ENCODE data around the gene RFX1. TPM values are rescaled to one million over a fixed set of nuclear protein-coding genes. Genes with fewer than 3 reads are reported as not detected.
"Not testable (repeated sequence)": the region's sequence is repeated elsewhere in the genome, so short reads cannot be mapped to it uniquely, and the experiment has no call there.

RFX1 gene
- total RNA-seq, 1 experiment from 2014 or later, result 3.3 TPM

DNA sequence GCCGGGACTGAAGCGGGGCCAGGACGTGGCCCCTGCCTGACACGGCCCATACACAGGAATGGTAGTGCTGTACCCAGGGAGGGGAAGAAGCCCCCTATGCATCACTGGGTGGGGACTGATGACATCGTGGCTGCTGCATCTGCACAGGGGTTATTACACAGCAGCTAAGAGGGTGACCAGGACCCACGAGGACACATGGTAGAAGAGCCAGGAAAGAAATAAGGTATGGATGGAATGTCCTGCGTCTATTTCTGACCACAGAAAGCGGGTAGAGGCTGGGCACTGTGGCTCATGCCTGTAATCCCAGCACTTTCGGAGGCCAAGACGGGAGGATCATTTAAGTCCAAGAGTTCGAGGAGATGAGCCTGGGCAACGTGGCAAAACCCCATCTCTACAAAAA lies 29.7 kb downstream of the RFX1 start:
- no peak for DNase-seq
- no peaks in the 10 kb centered on the region for H3K9me3 ChIP-seq
- no peaks in the 10 kb centered on the region for H3K27me3 ChIP-seq

DNA sequence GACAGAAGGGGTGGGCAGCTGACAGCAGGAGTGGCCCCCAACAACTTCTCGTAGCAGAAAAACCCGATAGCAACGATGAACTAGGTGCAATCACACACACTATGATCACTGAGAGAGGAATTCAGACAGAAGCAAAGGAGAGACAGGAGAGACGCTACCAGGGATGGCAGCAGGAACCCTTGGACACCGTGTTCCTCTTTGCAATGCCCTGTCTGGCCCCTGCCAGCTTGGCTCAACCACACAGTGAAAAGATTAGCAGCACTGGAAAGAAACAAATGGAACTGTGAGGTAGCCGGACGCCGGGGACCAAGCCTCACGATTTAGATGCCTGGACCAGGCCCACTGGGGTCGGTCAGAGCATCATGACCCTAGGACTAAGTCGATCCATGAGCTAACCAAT lies 30.2 kb downstream of the RFX1 start:
- Histone ChIP-seq H3K36me3 (peaks cover 5% of the 10 kb centered on the region), H3K27me3 (no peaks in the 10 kb centered on the region), H3K9me3 (no peaks in the 10 kb centered on the region), H3K4me3 (no peak overlapping the region)
- no peak for DNase-seq

More for the DNA sequence above, 29.7 kb downstream of the RFX1 start:
- Histone ChIP-seq H3K4me3 (no peak overlapping the region), H3K36me3 (peaks cover 5% of the 10 kb centered on the region)

DNA sequence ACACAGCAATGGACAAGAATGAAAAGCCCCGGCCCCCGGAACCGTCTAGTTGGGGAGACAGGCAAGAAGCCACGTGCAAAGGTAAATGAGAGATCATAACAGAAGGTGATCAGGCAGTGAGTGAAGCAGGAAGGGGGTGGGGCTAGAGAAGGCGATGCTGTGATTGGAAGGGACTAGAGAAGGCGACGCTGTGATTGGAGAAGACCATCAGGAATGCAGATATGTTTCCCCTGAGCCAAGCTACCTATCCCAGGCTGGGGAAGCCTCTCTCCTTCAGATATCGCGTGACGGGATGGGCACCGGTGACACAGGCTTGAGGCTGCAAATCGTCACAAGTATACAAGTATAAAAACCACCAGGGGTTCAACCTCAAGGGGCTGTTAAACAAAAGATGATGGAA lies 32.0 kb downstream of the RFX1 start:
- no peak for DNase-seq
- H3K9me3 ChIP-seq, result no peaks in the 10 kb centered on the region

DNA sequence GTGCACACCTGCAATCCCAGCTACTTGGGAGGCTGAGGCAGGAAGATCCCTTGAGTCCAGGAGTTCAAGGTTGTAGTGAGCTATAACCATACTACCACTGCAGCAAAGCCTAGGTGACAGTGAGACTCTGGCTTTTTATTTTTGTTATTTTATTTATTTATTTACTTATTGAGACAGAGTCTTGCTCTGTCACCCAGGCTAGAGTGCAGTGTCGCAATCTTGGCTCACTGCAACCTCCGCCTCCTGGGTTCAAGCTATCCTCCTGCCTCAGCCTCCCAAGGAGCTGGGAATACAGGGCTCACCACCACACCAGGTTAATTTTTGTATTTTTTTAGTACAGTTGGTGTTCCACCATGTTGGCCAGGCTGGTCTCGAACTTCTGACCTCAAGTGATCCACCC lies 32.6 kb downstream of the RFX1 start:
- DNase-seq, H3K36me3 ChIP-seq, H3K9me3 ChIP-seq, H3K27me3 ChIP-seq, H3K4me3 ChIP-seq: not testable (repeated sequence)

More for the DNA sequence above, 32.0 kb downstream of the RFX1 start:
- Histone ChIP-seq H3K36me3 (peaks cover 5% of the 10 kb centered on the region), H3K27me3 (no peaks in the 10 kb centered on the region), H3K4me3 (no peak overlapping the region)

DNA sequence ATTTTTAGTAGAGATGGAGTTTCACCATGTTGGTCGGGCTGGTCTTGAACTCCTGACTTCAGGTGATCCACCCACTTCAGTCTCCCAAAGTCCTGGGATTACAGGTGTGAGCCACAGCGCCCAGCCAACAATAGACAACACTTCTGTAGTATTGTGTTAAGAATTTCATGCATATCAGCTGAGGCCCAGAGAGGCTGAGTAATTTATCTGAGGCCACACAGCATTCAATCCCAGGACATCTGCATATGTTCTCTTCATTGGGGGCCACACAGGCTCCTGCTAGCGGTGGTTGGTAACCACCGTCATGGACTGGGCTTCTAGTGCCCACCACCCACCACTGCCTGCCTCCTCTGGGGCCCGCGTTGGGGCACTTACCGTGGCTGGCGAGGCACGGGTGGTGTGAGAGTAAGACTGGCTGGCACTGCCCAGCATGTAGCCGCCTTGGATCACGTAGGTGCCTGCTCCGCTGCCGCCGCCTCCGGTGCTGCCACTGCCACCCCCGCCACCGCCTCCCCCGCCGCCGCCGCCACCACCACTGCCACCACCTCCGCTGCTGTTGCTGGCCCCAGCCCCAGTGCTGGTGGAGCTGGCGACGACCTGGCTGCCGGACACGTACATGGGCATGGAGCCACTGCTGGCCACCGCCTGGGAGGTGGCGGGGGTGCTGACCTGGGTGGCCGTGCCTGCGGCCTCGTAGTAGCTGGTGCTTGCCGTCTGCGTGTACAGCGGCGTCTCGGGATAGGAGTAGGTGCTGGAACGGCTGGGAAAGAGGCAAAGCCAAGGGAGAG lies 33.6 kb downstream of the RFX1 start:
- H3K4me3 ChIP-seq, result no peak overlapping the region
- peaks cover 9% of the 10 kb centered on the region for H3K36me3 ChIP-seq
- no peak for DNase-seq
- no peaks in the 10 kb centered on the region for H3K27me3 ChIP-seq
- no peaks in the 10 kb centered on the region for H3K9me3 ChIP-seq

DNA sequence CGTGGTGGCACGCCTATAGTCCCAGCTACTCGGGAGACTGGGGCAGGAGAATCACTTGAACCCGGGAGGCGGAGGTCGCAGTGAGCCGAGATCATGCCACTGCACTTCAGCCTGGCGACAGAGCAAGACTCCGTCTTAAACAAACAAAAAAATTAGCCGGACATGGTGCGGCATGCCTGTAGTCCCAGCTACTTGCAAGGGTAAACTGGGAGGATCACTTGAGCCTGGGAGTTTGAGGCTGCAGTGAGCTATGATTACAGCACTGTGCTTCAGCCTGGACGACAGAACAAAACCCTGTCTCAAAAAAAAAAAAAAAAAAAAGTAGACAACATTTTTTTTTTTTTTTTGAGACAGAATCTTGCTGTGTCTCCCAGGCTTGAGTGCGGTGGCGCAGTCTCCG lies 34.3 kb downstream of the RFX1 start:
- H3K9me3 ChIP-seq, H3K36me3 ChIP-seq, DNase-seq, H3K27me3 ChIP-seq, H3K4me3 ChIP-seq: not testable (repeated sequence)

DNA sequence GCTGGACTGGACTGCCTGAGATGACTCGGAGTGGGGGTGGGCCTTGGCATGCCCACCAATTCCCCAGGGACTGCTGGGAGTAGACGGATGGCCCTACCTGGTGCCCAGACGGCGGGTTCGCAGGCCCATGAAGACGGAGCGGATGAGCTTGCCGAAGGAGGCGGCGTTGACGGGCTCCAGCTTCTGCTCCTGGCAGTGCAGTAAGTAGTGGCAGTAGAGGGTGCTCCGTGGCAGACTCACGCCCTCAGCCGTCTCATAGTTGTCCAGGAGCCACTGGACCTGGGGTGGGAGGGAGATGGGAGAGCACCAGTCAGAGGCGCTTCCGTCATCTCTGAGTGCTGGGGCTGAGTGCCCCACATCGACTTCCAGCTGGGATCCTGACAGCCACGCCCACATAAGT lies 36.2 kb downstream of the RFX1 start:
- DNase-seq, result no peak
- Histone ChIP-seq H3K4me3 (no peak overlapping the region), H3K9me3 (no peaks in the 10 kb centered on the region), H3K36me3 (peaks cover 15% of the 10 kb centered on the region), H3K27me3 (no peaks in the 10 kb centered on the region)

DNA sequence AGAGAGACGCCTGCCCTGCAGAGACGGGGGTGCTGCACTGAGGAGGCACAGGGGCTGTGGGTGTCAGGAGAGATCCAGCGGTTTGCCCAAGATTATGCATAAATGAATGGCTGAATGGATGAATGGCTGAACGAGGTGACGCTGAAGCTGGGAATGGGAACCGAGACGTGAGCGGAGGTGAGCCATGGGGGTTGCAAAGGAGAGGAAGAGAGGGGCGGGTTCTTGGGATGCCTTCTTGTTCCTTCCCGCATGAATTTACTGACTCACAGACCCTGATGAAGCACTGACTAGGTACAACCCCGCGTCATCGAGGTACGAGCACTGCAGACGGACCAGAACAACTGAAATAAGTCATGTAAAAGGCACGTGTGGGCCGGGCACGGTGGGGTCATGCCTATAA lies 37.1 kb downstream of the RFX1 start:
- no peak for DNase-seq

DNA sequence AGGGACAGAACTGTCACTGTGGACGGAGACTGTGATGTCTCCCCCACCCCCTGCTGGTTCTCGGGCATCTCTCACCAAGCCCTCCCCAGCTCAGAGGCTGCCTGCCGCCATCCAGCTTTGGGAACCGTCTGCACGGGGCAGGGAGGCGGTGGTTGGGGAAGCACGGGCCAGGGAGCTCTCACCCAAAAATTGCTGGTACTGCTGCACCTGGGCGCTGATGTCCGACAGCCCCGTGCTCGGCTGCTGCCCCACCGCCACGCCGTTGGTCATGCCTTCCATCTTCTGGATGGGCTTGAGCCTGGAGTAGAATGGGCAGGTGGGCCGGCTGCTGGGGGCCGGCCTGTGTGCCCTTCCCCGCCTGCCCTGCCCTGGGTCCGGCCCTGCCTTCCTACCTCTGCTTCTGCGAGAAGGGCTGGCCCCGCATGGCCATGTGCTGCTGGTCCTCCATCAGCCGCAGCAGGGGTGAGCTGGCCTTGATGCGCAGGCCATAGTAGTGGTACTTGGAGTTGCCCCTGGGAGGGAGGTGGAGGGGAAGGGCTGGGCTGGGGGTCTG lies 37.7 kb downstream of the RFX1 start:
- no peak for DNase-seq
- Histone ChIP-seq H3K27me3 (no peaks in the 10 kb centered on the region), H3K36me3 (peaks cover 18% of the 10 kb centered on the region), H3K4me3 (no peak overlapping the region), H3K9me3 (no peaks in the 10 kb centered on the region)

More for the DNA sequence above, 37.1 kb downstream of the RFX1 start:
- no peak overlapping the region for H3K4me3 ChIP-seq
- no peaks in the 10 kb centered on the region for H3K27me3 ChIP-seq
- no peaks in the 10 kb centered on the region for H3K9me3 ChIP-seq
- peaks cover 20% of the 10 kb centered on the region for H3K36me3 ChIP-seq

DNA sequence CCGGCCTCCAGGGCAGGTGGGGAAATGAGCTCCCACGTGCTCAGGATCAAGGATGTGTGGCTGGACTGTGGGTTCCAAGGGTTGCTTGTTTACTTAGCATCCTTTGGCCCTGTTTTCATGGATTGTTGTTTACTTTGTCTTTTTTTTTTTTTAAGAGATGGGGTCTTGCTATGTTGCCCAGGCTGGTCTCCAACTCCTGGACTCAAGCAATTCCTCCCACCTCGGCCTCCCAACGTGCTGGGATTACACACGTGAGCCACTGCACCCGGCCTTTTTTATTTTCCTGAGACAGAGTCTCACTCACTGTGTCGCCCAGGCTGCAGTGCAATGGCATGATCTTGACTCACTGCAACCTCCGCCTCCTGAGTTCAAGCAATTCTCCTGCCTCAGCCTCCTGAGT lies 38.9 kb downstream of the RFX1 start:
- not testable (repeated sequence) for DNase-seq, H3K27me3 ChIP-seq, H3K4me3 ChIP-seq, H3K9me3 ChIP-seq
- peaks cover 16% of the 10 kb centered on the region for H3K36me3 ChIP-seq

DNA sequence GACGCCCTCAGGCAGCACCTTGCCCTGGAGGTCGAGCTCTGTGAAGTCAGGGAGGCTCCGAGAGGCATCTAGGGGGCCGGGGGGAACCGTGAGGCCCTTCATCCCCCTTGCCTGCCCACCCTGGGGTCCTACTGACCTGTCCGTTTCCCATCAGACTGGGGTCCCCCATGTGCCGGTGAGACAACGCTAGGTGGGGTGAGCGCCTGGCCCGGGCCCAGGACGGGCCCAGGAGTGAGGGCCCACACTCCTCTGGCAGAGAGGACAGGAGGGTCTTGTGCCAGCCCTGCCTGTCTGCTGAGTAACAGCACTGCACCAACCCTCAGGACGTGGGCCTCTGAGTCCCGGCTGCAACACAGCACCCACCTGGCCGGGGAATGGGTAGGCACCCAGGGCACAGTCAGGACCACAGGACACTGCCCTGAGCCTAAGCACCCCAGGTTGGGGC lies 39.4 kb downstream of the RFX1 start:
- H3K4me3 ChIP-seq, result no peak overlapping the region
- no peaks in the 10 kb centered on the region for H3K27me3 ChIP-seq
- no peak for DNase-seq
- H3K9me3 ChIP-seq, result no peaks in the 10 kb centered on the region
- peaks cover 15% of the 10 kb centered on the region for H3K36me3 ChIP-seq

DNA sequence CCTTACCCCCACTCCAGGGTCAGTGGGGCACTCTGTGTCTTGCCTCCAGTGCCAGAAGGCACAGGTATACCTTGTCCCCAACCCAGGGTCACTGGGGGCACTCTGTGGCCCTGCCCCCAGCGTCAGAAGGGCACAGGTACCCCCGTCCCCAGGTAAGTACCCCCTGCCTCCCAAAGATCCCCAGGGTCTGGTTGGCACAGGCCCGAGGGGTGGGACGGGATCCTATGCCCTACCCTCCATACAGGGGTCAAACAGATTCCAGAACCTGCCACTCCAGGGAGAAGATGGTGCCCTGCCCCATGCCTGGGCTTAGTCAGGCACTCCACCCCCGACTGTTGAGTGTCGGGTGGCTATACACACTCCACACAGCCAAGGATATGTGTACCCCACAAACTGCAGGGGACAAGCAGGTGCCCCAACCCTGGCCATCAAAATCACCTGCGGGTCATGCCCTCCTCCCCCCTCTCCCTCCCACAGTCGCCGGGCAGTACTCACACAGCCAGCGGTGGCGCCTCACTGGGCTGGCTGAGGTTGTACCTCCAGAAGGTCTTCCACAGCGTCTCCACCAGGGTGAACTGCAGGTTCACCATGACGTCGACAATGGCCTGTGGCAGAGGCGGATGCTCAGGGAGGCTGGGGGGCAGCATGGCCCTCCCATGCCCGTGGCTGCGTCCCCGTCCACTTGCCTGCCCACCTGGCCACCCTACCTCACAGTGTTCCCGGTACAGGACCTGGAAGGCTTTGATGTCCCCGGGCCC lies 40.0 kb downstream of the RFX1 start:
- no peak for DNase-seq
- Histone ChIP-seq H3K36me3 (peaks cover 15% of the 10 kb centered on the region), H3K9me3 (no peaks in the 10 kb centered on the region), H3K4me3 (no peak overlapping the region), H3K27me3 (no peaks in the 10 kb centered on the region)

DNA sequence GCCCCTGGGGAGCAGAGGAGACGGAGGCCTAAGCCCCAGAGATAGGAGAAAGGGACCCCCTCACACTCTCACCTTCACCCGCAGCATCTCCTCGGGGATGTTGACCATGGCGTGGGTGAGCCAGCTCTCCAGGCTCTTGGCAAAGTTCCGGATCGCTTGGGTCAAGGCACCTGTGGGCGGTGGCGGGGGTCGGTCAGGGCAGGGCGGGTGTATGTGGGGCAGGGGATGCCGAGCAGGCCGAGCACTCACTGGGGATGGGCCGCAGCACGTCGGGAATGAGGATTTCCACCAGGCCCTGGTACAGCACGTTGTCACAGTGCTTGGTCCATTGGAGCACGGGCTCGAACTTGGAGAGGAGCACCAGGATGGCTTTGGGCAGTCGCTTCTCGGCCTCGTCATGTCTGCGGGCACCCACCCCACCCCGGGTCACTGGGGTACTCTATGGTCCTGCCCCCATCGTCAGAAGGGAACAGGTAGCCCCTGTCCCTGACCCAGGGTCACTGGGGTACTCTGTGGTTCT lies 40.7 kb downstream of the RFX1 start:
- Histone ChIP-seq H3K27me3 (no peaks in the 10 kb centered on the region), H3K9me3 (no peaks in the 10 kb centered on the region), H3K36me3 (peaks cover 17% of the 10 kb centered on the region), H3K4me3 (no peak overlapping the region)
- DNase-seq, result no peak

DNA sequence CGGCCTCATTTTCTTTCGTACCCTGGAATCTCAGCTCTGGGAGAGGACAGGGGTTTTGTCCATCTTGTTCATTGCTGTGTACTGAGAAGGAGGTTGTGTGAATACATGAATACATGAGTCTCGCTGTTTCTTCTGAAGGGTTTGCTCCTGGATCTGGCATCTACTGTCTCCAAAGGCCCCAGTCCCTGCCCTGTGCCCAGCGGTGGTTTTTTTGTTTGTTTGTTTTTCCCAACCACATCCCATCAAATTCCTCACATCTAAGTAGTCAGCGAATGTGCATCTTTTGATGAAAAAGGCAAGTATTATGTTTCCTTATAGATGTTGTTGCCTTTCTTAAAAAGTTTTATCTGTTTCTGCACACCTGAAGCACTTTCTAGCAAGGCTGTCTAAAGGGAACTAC lies 41.3 kb downstream of the RFX1 start:
- H3K4me3 ChIP-seq, result no peak overlapping the region

DNA sequence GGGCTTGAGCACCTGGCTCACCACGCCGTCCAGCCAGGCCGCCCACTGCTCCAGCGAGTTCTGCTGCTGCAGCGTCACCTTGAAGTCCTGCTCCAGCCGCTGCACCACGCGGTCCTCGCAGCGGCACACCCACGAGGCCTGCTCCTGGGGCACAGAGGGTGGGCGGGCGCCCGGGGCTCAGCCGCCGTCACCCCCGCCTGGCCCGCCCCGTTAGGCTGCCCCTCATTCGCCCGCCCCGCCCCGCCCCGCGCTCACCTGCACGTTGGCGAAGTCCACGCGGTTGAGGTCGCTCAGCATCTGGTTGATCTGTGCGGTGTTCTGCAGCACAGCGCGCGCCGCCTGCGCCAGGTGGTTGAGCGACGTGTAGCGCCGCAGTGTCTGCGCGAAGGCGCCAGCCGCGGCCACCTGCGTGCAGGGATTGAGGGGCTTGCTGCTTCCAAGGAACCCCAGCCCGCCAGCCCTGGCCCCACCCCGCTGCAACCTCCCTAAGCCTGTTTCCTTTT lies 42.5 kb downstream of the RFX1 start:
- no peaks in the 10 kb centered on the region for H3K27me3 ChIP-seq
- H3K36me3 ChIP-seq, result peaks cover 25% of the 10 kb centered on the region
- DNase-seq, result no peak
- no peaks in the 10 kb centered on the region for H3K9me3 ChIP-seq
- no peak overlapping the region for H3K4me3 ChIP-seq

More for the DNA sequence above, 41.3 kb downstream of the RFX1 start:
- Histone ChIP-seq H3K27me3 (no peaks in the 10 kb centered on the region), H3K9me3 (no peaks in the 10 kb centered on the region), H3K36me3 (peaks cover 21% of the 10 kb centered on the region)
- DNase-seq, result peak; percentile 44

DNA sequence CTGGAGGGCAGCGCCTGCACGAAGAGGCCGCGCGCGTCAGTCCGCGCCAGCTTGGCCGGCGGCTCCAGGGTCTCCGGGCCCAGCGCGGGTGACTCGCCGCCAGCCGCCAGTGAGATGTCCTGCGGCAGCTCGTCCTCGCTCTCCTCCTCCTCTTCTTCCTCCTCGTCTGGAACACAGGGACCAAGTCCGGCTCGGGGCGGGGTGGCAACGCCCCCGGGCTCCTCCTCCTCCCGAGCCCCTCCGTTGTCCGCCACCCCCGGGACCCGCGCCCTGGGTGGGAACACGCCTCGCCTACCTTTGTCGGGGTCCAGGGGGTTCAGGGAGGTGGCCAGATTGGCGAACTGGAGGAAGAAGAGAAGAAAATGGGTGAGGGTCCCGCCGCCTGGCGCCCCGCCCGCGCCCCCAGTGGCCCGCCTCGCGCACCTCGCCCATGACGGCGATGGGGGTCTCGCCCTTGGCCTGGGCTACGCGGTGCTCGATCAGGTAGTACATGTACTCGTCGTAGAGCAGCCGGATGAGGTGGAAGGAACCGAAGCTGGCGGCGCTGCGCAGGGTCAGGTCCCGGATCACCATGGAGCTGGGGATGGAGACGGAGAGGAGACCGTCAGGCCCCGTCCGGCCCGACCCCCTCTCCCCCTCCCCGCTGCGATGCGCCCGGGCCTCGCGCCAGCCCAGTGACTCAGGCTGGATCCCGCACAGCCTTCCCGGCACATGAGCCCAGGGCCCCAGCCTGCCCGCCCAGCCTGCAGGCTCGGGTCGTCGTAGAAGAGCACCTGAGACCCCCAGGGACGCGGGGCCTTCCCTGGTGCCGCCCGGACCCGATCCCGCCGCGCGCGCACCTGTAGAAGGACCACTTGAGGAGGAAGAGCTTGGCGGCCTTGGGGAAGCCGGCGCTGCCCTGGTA lies 43.2 kb downstream of the RFX1 start:
- Histone ChIP-seq H3K27me3 (no peaks in the 10 kb centered on the region), H3K4me3 (no peak overlapping the region), H3K9me3 (no peaks in the 10 kb centered on the region), H3K36me3 (peaks cover 25% of the 10 kb centered on the region)
- peak; percentile 53 for DNase-seq

Measured in MG63 (cell line).